K562 (cell line): ENCODE data around the gene FUCA1. TPM values are rescaled to one million over a fixed set of nuclear protein-coding genes. Genes with fewer than 3 reads are reported as not detected.
A peak's percentile ranks its signal among the peaks of the same experiment; 100 is the strongest.

ENCODE experiments used
- AFF1 ChIP-seq, 2 experiments: fragments of 450-650 bp; IDR thresholded peaks; 2 replicates each; pipeline ENCODE4 v1.6.1; 2018; ENCODE audit warnings: mild to moderate bottlenecking in 2 of 2, low read depth in 1 of 2; ENCODE audit not compliant: partially characterized antibody in 2 of 2
- BRCA1 ChIP-seq, 2 experiments: fragments of 450-650 bp in 1 of 2; sonication (generic) in 1 of 2; formaldehyde crosslinking in 1 of 2; IDR thresholded peaks; 2 replicates each; pipeline versions ENCODE4 v1.5.0 to v1.6.1; 2017 to 2020; ENCODE audit warnings: mild to moderate bottlenecking in 1 of 2, missing genetic modification reagents in 1 of 2
- CTBP1 ChIP-seq: fragments of 450-650 bp; IDR thresholded peaks from 2 replicates; pipeline ENCODE4 v1.6.1; 2016; ENCODE audit warnings: borderline replicate concordance
- CXXC5 ChIP-seq: fragments of 250-450 bp; sonication (Bioruptor Pico); IDR thresholded peaks from 2 replicates; pipeline ENCODE4 v1.8.0; 2022; ENCODE audit warnings: inconsistent platforms, mild to moderate bottlenecking, moderate library complexity
- E4F1 ChIP-seq: fragments of 250-450 bp; sonication (Bioruptor Pico); IDR thresholded peaks from 2 replicates; pipeline ENCODE4 v1.5.0; 2021; ENCODE audit warnings: mild to moderate bottlenecking, borderline replicate concordance
- ETS1 ChIP-seq: conservative IDR thresholded peaks from 2 replicates; pipeline ENCODE4 v1.6.1; 2011; ENCODE audit warnings: low read depth, mild to moderate bottlenecking, low read length; ENCODE audit not compliant: control insufficient read depth
- FOSL1 ChIP-seq: fragments of 200-800 bp; sonication (Bioruptor generic); conservative IDR thresholded peaks from 2 replicates; pipeline ENCODE4 v1.6.1; 2016; ENCODE audit warnings: missing genetic modification characterization, missing compliant biosample characterization
- GTF2E2 ChIP-seq: fragments of 200-800 bp; sonication (Bioruptor generic); IDR thresholded peaks from 2 replicates; pipeline ENCODE4 v1.6.1; 2016; ENCODE audit warnings: missing genetic modification characterization, missing compliant biosample characterization
- JUN ChIP-seq, 2 experiments: sonication (generic) in 1 of 2; formaldehyde crosslinking in 1 of 2; IDR thresholded peaks; 2 replicates each; pipeline versions ENCODE4 v1.6.1 to v1.8.0; 2012 to 2022; ENCODE audit warnings: borderline replicate concordance in 2 of 2, mild to moderate bottlenecking in 2 of 2, improper control_type of control experiment in 1 of 2, low read depth in 1 of 2, low read length in 1 of 2, missing genetic modification reagents in 1 of 2
- NBN ChIP-seq: fragments of 450-650 bp; IDR thresholded peaks from 2 replicates; pipeline ENCODE4 v1.6.1; 2016; ENCODE audit warnings: low read depth, mild to moderate bottlenecking
- NR2F6 ChIP-seq: fragments of 450-650 bp; formaldehyde crosslinking; IDR thresholded peaks from 2 replicates; pipeline ENCODE4 v1.4.0; 2020; ENCODE audit warnings: mild to moderate bottlenecking
- RBBP5 ChIP-seq: fragments of 200-600 bp; sonication (generic); IDR thresholded peaks from 2 replicates; pipeline ENCODE4 v1.6.1; 2012; ENCODE audit warnings: borderline replicate concordance, mild to moderate bottlenecking, low read length, control low read depth, inconsistent platforms; ENCODE audit not compliant: insufficient read depth, poor library complexity, severe bottlenecking
- TEAD1 ChIP-seq, 2 experiments: fragments of 450-650 bp in 1 of 2; sonication (generic) in 1 of 2; formaldehyde crosslinking; IDR thresholded peaks; 2 replicates each; pipeline versions ENCODE4 v1.4.0 to v1.8.0; 2020 to 2022; ENCODE audit warnings: mild to moderate bottlenecking in 2 of 2, missing genetic modification reagents in 1 of 2
- ZBTB43 ChIP-seq: sonication (generic); formaldehyde crosslinking; IDR thresholded peaks from 2 replicates; pipeline ENCODE4 v1.8.0; 2023; ENCODE audit warnings: mild to moderate bottlenecking, missing genetic modification reagents
- ZNF41 ChIP-seq: fragments of 250-450 bp; sonication (Bioruptor Pico); conservative IDR thresholded peaks from 2 replicates; pipeline ENCODE4 v1.4.0; 2020; ENCODE audit warnings: mild to moderate bottlenecking
- polyA plus RNA-seq, 8 experiments: library from polyadenylated mRNA; depleted of rRNA in 4 of 8; stranded (reverse) in 5 of 8; unstranded in 3 of 8; fragments of >200 nt; fragmentation: Nextera tagmentation in 2 of 8; fragmentation: Illumina TruSeq in 1 of 8; extraction: Ambion mirVana in 2 of 8; extraction: Trizol in 1 of 8; gene quantifications; 2 replicates each; pipeline versions ENCODE4 v1.2.1 to v1.2.3, GENCODE V29; 2011 to 2014; ENCODE audit warnings: inconsistent platforms in 1 of 8, missing spikeins in 1 of 8
- total RNA-seq, 7 experiments: library from RNA; depleted of rRNA in 6 of 7; stranded (reverse); fragments of >200 nt in 6 of 7; fragmentation: Illumina TruSeq in 2 of 7; extraction: Trizol in 2 of 7; gene quantifications; 2 replicates each; pipeline versions ENCODE4 v1.2.1 to v1.2.3, GENCODE V29; 2011 to 2021; ENCODE audit warnings: low replicate concordance in 1 of 7

The FUCA1 gene
- total and polyA plus RNA-seq, 9 of the 15 experiments (the other 6 are each of a cell fraction or from before 2014, with no cell fraction given), result 7.0 to 20.5 (median 13.5) TPM

- no peak for TF ChIP-seq NR2F6 (CRISPR knock-in tag)
- TF ChIP-seq GTF2E2 (tag), result no peak
- TF ChIP-seq NBN, result no peak
- no peak; the same call in 1 of the 2 replicates for TF ChIP-seq CTBP1
- TF ChIP-seq FOSL1 (tag), result peak; percentile 54
- peak; percentile 69 for TF ChIP-seq RBBP5
- TF ChIP-seq TEAD1 (CRISPR knock-in tag; IDR thresholded peaks at IDR 0.05), result 0 out of 4 replicates have a peak, but pooled peaks of 1 of the 2 experiments have one; percentile 21
- peak; percentile 78; the same call in 1 of the 2 replicates for TF ChIP-seq ZBTB43 (CRISPR knock-in tag)
- TF ChIP-seq ZNF41 (CRISPR knock-in tag), result no peak
- peak; percentile 95 for TF ChIP-seq CXXC5 (CRISPR knock-in tag)
- no peak for TF ChIP-seq AFF1 (IDR thresholded peaks at IDR 0.05; ENCODE audit: low read depth in 1 of 2, partially characterized antibody in 2 of 2)
- peak; percentile 81; the same call in 1 of the 2 replicates for TF ChIP-seq ETS1
- 0 out of 2 replicates have a peak, but pooled peaks have one; percentile 75 for TF ChIP-seq JUN (IDR thresholded peaks at IDR 0.05; ENCODE audit: borderline replicate concordance, low read depth, low read length)
- no peak for TF ChIP-seq JUN (CRISPR knock-in tag; IDR thresholded peaks at IDR 0.05; ENCODE audit: borderline replicate concordance)
- no peak for TF ChIP-seq E4F1 (CRISPR knock-in tag)
- TF ChIP-seq BRCA1 (IDR thresholded peaks at IDR 0.05), result no peak
- 0 out of 2 replicates have a peak, but pooled peaks have one; percentile 25 for TF ChIP-seq BRCA1 (CRISPR knock-in tag; IDR thresholded peaks at IDR 0.05)
Measured at GRCh38 chr1:23800400-23801337, 67.4 kb downstream of the FUCA1 start, which contains the start of gene GALE (continued).
